ENCODE data around the gene SRD5A1. TPM values are rescaled to one million over a fixed set of nuclear protein-coding genes. Genes with fewer than 3 reads are reported as not detected.

Gene SRD5A1
- total RNA-seq, 1 experiment from 2014 or later: 24.7 TPM

DNA sequence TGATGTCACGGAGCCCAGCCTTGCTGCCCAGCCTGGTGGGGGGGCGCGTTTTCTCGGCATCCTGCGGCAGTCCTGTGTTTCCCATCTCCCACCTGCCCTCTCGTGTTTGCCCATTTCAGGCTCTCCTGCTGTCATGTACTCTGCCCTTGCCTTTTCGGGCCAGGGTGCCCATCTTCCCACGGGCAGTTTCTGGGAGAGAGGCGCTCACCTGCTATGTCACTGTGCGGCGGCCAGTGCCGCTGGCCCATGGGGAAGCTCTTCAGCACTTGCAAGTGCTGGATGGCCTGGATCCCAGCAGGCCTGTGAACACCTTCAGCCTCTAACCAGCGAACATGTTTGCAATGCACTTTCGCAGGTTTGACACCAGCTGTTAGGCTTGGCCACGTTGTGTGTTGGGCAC lies 33.5 kb downstream of the SRD5A1 start:
- no peak for DNase-seq (ENCODE audit: low read depth, low spot score)
- Histone ChIP-seq H3K9me2 (ENCODE audit: insufficient read depth) (no peaks in the 10 kb centered on the region), H2AFZ (ENCODE audit: low read depth, low read length, poor library complexity, severe bottlenecking) (no peak overlapping the region), H3K27me3 (ENCODE audit: insufficient read depth, low read length) (no peaks in the 10 kb centered on the region), H3K9me3 (ENCODE audit: control insufficient read depth in 1 of 2, insufficient read depth in 1 of 2, low read depth in 1 of 2, low read length in 2 of 2) (no peaks in the 10 kb centered on the region), H3K4me3 (replicated peaks in 1 of 2; ENCODE audit: low read depth in 1 of 2, low read length in 2 of 2) (no peak overlapping the region), H3K27ac (ENCODE audit: low read depth, low read length) (no peak overlapping the region), H3K4me2 (ENCODE audit: low read length) (no peak overlapping the region), H3K9ac (ENCODE audit: low read length) (no peak overlapping the region), H3K79me2 (ENCODE audit: insufficient read depth, low read length) (no peaks in the 10 kb centered on the region), H3K36me3 (ENCODE audit: control insufficient read depth in 1 of 2, insufficient read depth in 2 of 2, low read length in 2 of 2) (peaks cover 0 to 5% of the 10 kb centered on the region in 2 experiments; a peak in 1 of 4 replicates), H3K4me1 (ENCODE audit: control insufficient read depth in 1 of 2, insufficient read depth in 2 of 2, low read length in 2 of 2) (no peaks in the 10 kb centered on the region), H4K20me1 (ENCODE audit: insufficient read depth) (no peaks in the 10 kb centered on the region)
- BruUV-seq (replicated peaks): no TSS peak
- ATAC-seq: no peak
- intact Hi-C loops (cut with micrococcal nuclease): no loop called here
- POLR2A ChIA-PET: no interaction called here
- RAD21 ChIA-PET (ENCODE audit: low non-redundant PET in 1 of 2, low total read pairs in 2 of 2, uncharacterized antibody in 2 of 2, unreplicated experiment in 2 of 2): no interaction called here
- TF ChIP-seq, protein P1, sequence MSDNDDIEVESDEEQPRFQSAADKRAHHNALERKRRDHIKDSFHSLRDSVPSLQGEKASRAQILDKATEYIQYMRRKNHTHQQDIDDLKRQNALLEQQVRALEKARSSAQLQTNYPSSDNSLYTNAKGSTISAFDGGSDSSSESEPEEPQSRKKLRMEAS (IDR thresholded peaks at IDR 0.05): no peak
- TF ChIP-seq EZH2phosphoT487 (IDR thresholded peaks at IDR 0.05; ENCODE audit: borderline replicate concordance): no peak
- TF ChIP-seq, protein P2, sequence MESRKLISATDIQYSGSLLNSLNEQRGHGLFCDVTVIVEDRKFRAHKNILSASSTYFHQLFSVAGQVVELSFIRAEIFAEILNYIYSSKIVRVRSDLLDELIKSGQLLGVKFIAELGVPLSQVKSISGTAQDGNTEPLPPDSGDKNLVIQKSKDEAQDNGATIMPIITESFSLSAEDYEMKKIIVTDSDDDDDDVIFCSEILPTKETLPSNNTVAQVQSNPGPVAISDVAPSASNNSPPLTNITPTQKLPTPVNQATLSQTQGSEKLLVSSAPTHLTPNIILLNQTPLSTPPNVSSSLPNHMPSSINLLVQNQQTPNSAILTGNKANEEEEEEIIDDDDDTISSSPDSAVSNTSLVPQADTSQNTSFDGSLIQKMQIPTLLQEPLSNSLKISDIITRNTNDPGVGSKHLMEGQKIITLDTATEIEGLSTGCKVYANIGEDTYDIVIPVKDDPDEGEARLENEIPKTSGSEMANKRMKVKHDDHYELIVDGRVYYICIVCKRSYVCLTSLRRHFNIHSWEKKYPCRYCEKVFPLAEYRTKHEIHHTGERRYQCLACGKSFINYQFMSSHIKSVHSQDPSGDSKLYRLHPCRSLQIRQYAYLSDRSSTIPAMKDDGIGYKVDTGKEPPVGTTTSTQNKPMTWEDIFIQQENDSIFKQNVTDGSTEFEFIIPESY (IDR thresholded peaks at IDR 0.05; ENCODE audit: extremely low read depth, insufficient replicate concordance, low read length): no peak
- CTCF ChIA-PET: no interaction called here

DNA sequence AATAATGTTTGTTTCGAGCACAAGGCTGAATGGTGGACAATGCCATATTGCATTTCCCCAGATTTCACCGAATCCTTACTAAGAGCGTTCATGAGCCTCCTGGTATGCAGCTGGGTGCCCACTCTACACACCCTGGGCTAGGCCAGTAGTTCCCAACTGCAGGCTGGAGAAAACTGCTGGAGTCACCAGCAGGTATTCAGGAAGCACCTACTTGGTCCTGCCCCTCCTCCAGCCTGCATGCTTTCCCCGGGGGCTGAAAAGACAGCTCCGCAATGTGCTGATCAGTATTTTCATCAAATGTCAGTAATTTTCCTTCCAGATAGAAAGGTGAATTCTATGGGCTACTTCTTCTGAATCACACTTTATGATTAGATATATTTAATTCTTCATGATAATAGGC lies 34.4 kb downstream of the SRD5A1 start:
- intact Hi-C loops (cut with micrococcal nuclease): no loop called here
- peaks cover 0 to 5% of the 10 kb centered on the region in 2 experiments; a peak in 1 of 4 replicates for H3K36me3 ChIP-seq (ENCODE audit: control insufficient read depth in 1 of 2, insufficient read depth in 2 of 2, low read length in 2 of 2)
- ChIA-PET POLR2A (no interaction called here), RAD21 (ENCODE audit: low non-redundant PET in 1 of 2, low total read pairs in 2 of 2, uncharacterized antibody in 2 of 2, unreplicated experiment in 2 of 2) (no interaction called here), CTCF (no interaction called here)
- no peaks in the 10 kb centered on the region for H3K79me2 ChIP-seq (ENCODE audit: insufficient read depth, low read length)
- H3K9me2 ChIP-seq (ENCODE audit: insufficient read depth): no peaks in the 10 kb centered on the region
- no peaks in the 10 kb centered on the region for H3K27me3 ChIP-seq (ENCODE audit: insufficient read depth, low read length)
- no peak overlapping the region for H3K27ac ChIP-seq (ENCODE audit: low read depth, low read length)
- no peak for ATAC-seq
- no peak for DNase-seq (ENCODE audit: low read depth, low spot score)
- H2AFZ ChIP-seq (ENCODE audit: low read depth, low read length, poor library complexity, severe bottlenecking): no peak overlapping the region
- H4K20me1 ChIP-seq (ENCODE audit: insufficient read depth): no peaks in the 10 kb centered on the region
- no peak overlapping the region for H3K4me3 ChIP-seq (replicated peaks in 1 of 2; ENCODE audit: low read depth in 1 of 2, low read length in 2 of 2)
- no peak overlapping the region for H3K9ac ChIP-seq (ENCODE audit: low read length)
- H3K4me1 ChIP-seq (ENCODE audit: control insufficient read depth in 1 of 2, insufficient read depth in 2 of 2, low read length in 2 of 2): no peaks in the 10 kb centered on the region
- no TSS peak for BruUV-seq (replicated peaks)
- no peaks in the 10 kb centered on the region for H3K9me3 ChIP-seq (ENCODE audit: control insufficient read depth in 1 of 2, insufficient read depth in 1 of 2, low read depth in 1 of 2, low read length in 2 of 2)
- H3K4me2 ChIP-seq (ENCODE audit: low read length): no peak overlapping the region
- TF ChIP-seq, protein P3, sequence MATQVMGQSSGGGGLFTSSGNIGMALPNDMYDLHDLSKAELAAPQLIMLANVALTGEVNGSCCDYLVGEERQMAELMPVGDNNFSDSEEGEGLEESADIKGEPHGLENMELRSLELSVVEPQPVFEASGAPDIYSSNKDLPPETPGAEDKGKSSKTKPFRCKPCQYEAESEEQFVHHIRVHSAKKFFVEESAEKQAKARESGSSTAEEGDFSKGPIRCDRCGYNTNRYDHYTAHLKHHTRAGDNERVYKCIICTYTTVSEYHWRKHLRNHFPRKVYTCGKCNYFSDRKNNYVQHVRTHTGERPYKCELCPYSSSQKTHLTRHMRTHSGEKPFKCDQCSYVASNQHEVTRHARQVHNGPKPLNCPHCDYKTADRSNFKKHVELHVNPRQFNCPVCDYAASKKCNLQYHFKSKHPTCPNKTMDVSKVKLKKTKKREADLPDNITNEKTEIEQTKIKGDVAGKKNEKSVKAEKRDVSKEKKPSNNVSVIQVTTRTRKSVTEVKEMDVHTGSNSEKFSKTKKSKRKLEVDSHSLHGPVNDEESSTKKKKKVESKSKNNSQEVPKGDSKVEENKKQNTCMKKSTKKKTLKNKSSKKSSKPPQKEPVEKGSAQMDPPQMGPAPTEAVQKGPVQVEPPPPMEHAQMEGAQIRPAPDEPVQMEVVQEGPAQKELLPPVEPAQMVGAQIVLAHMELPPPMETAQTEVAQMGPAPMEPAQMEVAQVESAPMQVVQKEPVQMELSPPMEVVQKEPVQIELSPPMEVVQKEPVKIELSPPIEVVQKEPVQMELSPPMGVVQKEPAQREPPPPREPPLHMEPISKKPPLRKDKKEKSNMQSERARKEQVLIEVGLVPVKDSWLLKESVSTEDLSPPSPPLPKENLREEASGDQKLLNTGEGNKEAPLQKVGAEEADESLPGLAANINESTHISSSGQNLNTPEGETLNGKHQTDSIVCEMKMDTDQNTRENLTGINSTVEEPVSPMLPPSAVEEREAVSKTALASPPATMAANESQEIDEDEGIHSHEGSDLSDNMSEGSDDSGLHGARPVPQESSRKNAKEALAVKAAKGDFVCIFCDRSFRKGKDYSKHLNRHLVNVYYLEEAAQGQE (IDR thresholded peaks at IDR 0.05; ENCODE audit: low read depth): no peak
- TF ChIP-seq, protein P4, sequence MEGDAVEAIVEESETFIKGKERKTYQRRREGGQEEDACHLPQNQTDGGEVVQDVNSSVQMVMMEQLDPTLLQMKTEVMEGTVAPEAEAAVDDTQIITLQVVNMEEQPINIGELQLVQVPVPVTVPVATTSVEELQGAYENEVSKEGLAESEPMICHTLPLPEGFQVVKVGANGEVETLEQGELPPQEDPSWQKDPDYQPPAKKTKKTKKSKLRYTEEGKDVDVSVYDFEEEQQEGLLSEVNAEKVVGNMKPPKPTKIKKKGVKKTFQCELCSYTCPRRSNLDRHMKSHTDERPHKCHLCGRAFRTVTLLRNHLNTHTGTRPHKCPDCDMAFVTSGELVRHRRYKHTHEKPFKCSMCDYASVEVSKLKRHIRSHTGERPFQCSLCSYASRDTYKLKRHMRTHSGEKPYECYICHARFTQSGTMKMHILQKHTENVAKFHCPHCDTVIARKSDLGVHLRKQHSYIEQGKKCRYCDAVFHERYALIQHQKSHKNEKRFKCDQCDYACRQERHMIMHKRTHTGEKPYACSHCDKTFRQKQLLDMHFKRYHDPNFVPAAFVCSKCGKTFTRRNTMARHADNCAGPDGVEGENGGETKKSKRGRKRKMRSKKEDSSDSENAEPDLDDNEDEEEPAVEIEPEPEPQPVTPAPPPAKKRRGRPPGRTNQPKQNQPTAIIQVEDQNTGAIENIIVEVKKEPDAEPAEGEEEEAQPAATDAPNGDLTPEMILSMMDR (IDR thresholded peaks at IDR 0.05 in 2 of 3, conservative IDR thresholded peaks at IDR 0.05 in 1 of 3; ENCODE audit: borderline replicate concordance in 1 of 3, insufficient read depth in 1 of 3, low read depth in 2 of 3, low read length in 2 of 3): no peak
- TF ChIP-seq TCF7L2 (IDR thresholded peaks at IDR 0.05; ENCODE audit: borderline replicate concordance, extremely low read depth, insufficient read depth, insufficient read length) (no peak), YY1 (IDR thresholded peaks at IDR 0.05; ENCODE audit: extremely low read depth, insufficient replicate concordance, low read depth, low read length) (no peak), EZH2phosphoT487 (IDR thresholded peaks at IDR 0.05; ENCODE audit: borderline replicate concordance) (no peak), RAD21 (IDR thresholded peaks at IDR 0.05; ENCODE audit: low read depth) (no peak), ZNF274 (IDR thresholded peaks at IDR 0.05; ENCODE audit: low read depth, low read length) (no peak), SRF (IDR thresholded peaks at IDR 0.05; ENCODE audit: low read depth) (no peak), CEBPB (IDR thresholded peaks at IDR 0.05; ENCODE audit: low read depth) (no peak), EZH2 (IDR thresholded peaks at IDR 0.05) (no peak)

Data from HCT116 (cell line).